GM18907 (cell line): ENCODE measurements around the gene TBC1D24.
"Not testable (repeated sequence)": the region's sequence is repeated elsewhere in the genome, so short reads cannot be mapped to it uniquely, and the experiment has no call there.

Experiments
- ATAC-seq: cut with Tn5 transposase; IDR thresholded peaks from one replicate; pipeline ENCODE4 v1.9.1; 2021; ENCODE audit warnings: mild to moderate bottlenecking, moderate library complexity; ENCODE audit not compliant: unreplicated experiment

Gene TBC1D24

GRCh38 chr16:2474877-2475412 is at the start of gene TBC1D24:
TBC1D24 (plus strand) TSS chr16:2475127; CDS start chr16:2496149, 21,022 bp downstream.
- ATAC-seq, result peak; percentile 55

DNA sequence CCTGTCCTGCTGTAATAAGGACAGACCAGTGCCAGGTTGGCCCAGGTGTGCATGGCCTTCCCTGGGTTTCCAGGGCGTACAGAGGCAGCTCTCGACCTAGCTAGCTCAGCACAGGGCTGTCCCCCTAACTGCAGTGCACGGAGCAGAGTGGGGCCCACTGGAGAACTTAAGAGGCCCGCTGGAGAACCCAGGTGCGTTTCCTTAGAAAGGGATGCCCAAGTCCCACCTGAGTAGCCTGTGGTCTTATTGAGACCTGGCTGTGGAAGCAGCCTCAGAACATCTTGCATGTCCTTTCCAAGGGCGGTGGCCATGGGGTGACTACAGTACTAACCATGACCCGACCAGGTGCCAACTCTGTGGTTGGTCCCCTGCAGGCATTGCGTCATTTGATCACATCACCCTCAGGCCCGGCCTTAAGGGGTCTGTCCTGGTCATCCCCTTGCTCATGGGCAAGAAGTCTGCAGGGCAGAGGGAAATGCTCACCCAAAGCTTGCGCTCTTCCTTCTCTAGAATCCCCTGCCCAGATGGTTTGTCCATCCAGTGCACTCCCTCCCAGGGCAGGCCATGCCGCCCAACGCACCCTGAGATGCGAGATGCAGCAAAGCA is 49.0 kb upstream of the TBC1D24 start:
- no peak for ATAC-seq

DNA sequence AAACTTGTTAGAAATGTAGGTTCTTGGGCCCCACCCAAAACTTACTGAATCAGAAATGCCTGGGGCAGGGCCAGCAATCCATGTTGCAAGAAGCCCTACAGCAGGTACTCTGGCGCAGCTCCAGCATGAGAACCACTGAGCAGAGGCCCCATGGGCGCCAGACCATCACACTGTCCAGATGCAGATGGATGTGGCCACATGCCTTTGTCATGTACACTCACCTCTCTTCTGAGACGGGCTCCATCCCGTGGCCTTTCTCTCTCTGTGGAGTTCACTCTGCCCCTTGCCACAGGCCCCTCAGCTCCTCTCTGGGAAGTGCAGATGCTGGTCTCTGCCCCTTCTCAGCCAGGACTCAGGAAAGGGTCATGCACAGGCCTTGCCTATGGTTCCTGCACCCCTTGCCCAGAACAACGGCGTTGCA is 48.0 kb upstream of the TBC1D24 start:
- no peak for ATAC-seq

GRCh38 chr16:2427526-2427925 is 47.4 kb upstream of the TBC1D24 start:
- no peak for ATAC-seq

DNA sequence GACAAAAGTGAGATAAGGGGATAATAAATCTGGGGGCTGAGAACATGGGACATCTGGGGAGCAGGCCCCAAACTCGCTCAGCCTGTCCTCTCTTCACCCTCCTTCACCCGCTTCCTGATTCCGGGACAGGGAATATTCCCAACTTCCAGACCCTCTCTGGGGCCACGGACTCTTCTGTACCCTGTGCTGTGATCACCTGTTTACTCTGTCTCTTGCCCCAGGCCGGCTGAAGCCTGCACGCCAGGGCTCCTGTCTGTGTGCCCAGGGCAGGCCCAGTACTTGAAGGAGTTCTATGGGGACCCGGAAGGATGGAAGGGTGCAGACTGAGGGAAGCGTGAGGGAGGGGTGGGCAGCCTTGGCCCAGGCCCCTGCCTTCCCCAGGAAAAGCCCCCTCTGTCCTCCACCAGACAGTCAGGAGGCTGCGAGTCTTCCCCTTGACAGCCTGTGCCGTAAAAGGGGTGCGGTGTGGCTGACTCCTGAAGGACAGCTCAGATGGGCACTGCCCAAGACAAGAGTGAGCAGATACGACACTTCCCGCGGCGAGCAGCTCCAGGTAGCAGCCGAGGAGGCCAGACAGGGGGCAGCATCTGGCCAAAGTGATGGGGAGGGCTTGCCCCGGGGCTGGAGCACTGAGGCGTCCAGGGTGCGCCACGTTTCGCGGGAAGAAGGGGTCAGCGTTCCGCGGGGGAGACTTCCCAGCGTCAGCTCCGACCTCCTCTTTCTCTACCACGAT is 46.7 kb upstream of the TBC1D24 start:
- peak; percentile 23 for ATAC-seq

- ATAC-seq, result no peak
Measured at GRCh38 chr16:2428784-2429033, 46.2 kb upstream of the TBC1D24 start.

GRCh38 chr16:2429034-2429770 is 45.7 kb upstream of the TBC1D24 start, which contains the start of gene CCNF:
CCNF (plus strand) TSS chr16:2429447; CDS start chr16:2429482, 35 bp downstream.
- ATAC-seq, result peak; percentile 81

- ATAC-seq, result peak; percentile 18
Measured at GRCh38 chr16:2429771-2430663, 44.9 kb upstream of the TBC1D24 start.

DNA sequence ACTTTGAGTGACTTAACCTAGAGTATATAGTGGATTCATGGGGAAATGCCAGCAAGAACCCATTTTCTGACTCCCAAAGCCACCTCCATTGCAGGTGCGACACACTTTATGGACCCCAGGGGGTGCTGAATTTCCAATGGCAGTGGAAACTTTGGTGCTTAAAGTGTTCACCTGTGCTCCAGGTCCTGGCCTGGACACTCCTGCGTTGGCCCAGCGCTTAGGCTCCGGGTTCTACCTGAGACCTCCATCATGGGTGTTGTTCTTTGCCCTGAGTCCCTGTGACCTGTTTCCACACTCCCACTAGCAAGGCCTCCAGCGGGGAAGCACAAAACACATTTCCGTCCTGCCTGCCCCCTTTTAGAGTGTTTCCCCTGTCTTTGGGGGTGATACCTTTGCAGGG is 42.6 kb upstream of the TBC1D24 start:
- no peak for ATAC-seq

DNA sequence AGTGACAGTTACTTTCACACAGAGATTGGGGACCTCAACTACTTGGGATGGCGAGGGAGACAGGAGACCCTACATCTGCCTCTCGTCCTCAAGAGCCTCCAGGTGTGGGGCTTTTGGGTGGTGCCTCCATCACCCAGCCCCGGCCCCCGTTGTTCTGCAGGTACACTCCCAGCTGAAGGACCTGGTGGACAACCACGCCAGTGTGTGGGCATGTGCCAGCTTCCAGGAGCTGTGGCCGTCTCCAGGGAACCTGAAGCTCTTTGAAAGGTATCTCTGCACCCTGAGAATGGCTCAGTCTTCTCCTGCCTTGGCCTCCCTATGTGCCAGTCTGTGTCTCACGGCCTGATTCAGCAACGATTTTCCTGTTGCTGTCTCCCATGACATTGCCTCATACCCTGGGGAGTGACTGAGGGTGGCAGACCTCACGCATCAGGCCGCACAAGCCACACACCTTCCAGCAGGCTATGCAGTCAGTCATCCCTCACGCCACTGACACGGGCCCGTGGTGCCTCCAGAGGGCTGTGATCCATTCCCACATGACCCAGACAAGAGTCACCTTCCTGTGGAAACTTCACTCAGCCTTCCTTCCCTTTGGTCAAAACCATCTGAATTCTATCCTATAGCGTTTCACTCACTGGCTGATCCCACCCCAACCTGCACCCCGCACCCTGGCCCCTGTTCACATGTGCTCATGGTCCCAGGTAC is 42.0 kb upstream of the TBC1D24 start:
- no peak for ATAC-seq

GRCh38 chr16:2435236-2435635 is 39.7 kb upstream of the TBC1D24 start:
- ATAC-seq, result not testable (repeated sequence)

GRCh38 chr16:2436110-2436509 is 38.8 kb upstream of the TBC1D24 start:
- no peak for ATAC-seq

DNA sequence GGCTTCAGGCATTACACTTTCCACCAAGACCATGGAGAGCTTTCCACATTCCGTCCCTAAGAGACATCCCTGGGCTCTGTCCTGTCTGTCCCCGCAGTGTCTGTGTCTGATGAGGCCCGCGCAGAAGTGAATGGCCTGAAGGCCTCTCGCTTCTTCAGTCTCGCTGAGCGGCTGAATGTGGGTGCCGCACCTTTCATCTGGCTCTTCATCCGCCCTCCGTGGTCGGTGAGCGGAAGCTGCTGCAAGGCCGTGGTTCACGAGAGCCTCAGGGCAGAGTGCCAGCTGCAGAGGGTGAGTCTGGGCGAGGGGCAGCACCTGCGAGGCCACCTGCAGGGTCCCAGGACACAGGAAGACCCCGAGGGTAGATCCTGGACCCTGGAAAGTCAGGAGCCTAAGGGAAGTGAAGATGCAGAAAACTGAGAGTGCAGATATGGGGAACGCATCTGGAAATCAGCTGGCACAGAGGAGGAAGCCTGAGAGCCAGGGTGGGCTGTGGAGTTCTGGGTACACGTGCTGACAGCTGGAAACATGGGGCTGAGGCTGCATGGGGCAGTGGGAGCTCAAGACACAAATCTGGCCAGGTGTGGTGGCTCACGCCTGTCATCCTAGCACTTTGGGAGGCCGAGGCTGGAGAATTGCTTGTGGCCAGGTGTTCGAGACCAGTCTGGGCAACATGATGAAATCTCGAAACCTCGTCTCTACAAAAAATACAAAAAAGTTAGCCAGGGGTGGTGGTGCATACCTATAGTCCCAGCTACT is 37.7 kb upstream of the TBC1D24 start:
- no peak for ATAC-seq

- ATAC-seq, result no peak
Measured at GRCh38 chr16:2438121-2438520, 36.8 kb upstream of the TBC1D24 start.

DNA sequence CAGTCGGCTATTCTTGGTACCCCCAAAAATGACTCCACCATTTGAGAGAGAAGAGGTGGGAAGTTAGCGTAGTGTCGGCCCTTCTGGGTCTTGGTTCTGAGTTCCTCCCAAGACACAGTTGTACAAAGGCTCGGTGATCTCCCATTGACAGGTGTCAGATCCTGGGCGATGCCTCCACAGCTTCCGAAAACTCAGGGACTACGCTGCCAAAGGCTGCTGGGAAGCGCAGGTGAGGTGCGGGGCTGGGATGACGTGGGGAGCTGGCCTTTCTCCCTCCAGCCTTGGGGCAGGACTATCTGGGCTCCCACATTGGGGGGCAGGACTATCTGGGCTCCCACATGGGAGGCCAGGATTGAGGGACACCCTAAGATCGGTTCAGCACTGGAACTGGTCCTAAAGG is 35.3 kb upstream of the TBC1D24 start:
- ATAC-seq, result no peak

DNA sequence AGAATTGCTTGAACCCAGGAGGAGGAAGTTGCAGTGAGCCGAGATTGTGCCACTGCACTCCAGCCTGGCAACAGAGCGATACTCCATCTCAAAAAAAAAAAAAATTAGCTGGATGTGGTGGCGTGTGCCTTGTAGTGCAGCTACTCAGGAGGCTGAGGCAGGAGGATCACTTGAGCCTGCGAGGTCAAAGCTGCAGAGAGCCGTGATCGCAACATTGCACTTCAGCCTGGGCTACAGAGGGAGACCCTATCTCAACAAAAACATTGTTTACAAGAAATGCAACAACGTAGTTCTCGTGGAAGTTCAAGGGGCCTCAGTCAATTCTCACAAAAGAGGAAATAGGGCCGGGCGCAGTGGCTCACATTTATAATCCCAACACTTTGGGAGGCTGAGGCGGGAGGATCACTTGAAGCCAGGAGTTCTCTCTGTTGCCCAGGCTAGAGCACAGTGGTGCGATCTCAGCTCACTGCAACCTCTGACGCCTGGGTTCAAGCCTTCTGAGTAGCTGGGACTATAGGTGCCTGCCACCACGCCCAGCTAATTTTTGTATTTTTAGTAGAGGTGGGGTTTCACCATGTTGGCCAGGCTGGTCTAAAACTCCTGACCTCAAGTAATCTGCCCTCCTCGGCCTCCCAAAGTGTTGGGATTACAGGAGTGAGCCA is 33.7 kb upstream of the TBC1D24 start:
- not testable (repeated sequence) for ATAC-seq

DNA sequence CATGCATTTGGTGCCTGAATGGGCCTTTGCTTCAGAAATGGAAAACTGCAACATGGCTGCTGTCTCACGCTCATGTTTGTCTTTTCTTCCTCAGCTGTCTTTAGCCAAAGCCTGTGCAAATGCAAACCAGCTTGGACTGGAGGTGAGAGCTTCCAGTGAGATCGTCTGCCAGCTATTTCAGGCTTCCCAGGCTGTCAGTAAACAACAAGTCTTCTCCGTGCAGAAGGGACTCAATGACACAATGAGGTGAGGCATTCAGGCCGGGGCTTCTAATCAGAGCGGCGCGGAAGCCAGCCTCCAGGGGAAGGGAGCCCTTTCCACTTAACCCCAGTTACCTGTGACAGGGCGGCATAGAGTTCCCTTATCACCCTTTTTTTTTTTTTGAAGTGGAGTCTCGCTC is 31.4 kb upstream of the TBC1D24 start:
- ATAC-seq, result no peak

GRCh38 chr16:2447920-2448583 is 26.9 kb upstream of the TBC1D24 start:
- no peak for ATAC-seq
